ENCODE results near the gene CYP27C1. TPM values are rescaled to one million over a fixed set of nuclear protein-coding genes. Genes with fewer than 3 reads are reported as not detected.

Gene CYP27C1
- total RNA-seq, 4 donors from 2014 or later: 0.40 TPM; not detected in 3

- Histone ChIP-seq H3K27ac (no peak overlapping the region), H3K4me3 (replicated peaks in 1 of 3) (no peak overlapping the region), H3K9me3 (no peaks in the 10 kb centered on the region), H3K36me3 (no peaks in the 10 kb centered on the region), H3K4me1 (peaks cover 0 to 17% of the 10 kb centered on the region in 2 donors), H3K27me3 (no peaks in the 10 kb centered on the region)
- intact Hi-C loops (cut with DNase I): loop anchor here (10.0 kb wide), 1 partner anchor 109 kb away; no protein-coding TSS in a partner anchor
- no peak for DNase-seq
- TF ChIP-seq POLR2A (IDR thresholded peaks at IDR 0.05) (no peak), CTCF (IDR thresholded peaks at IDR 0.05) (peak in 2 of 6 experiments; percentile 6 to 31)
- 68 to 71% methylated on average over 3 to 4 of the region's 6 CpGs for WGBS, 2 donors
Observed at GRCh38 chr2:127174136-127174535, 46.0 kb downstream of the CYP27C1 start.

DNA sequence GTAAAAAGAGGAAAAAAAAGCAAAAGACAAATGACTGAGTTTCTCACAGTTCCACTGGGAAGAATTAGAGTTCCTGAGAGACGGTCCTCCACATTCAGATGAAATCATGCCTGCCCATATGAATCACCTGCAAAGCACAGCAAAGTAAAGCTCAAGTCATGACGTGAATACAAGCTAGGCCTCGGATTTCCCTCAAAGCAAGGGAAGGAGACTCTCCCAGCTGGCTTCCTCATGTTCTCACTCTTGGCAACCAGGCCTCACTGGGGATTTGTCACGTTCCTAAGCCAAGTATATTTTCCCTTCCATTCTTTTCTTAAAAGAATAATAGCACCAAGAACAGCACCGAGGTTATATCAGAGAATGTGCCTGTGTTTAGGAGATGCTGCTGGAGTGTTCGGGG is 47.0 kb downstream of the CYP27C1 start:
- Histone ChIP-seq H3K27me3 (no peaks in the 10 kb centered on the region), H3K4me1 (peaks cover 0 to 17% of the 10 kb centered on the region in 2 donors), H3K36me3 (no peaks in the 10 kb centered on the region), H3K27ac (no peak overlapping the region), H3K4me3 (replicated peaks in 1 of 3) (no peak overlapping the region), H3K9me3 (no peaks in the 10 kb centered on the region)
- no peak for DNase-seq
- intact Hi-C loops (cut with DNase I): loop anchor here (10.0 kb wide), 1 partner anchor 108 kb away; no protein-coding TSS in a partner anchor
- WGBS, 2 donors: 69 to 75% methylated on average over 6 of the region's 6 CpGs
- TF ChIP-seq CTCF (IDR thresholded peaks at IDR 0.05) (no peak), POLR2A (IDR thresholded peaks at IDR 0.05) (no peak)

GRCh38 chr2:127172306-127172705 is 47.8 kb downstream of the CYP27C1 start:
- Histone ChIP-seq H3K27ac (no peak overlapping the region), H3K27me3 (no peaks in the 10 kb centered on the region), H3K9me3 (no peaks in the 10 kb centered on the region), H3K4me1 (peaks cover 0 to 17% of the 10 kb centered on the region in 2 donors), H3K36me3 (no peaks in the 10 kb centered on the region), H3K4me3 (replicated peaks in 1 of 3) (no peak overlapping the region)
- DNase-seq: no peak
- WGBS, 2 donors: 96 to 97% methylated on average over 6 of the region's 6 CpGs
- TF ChIP-seq CTCF (IDR thresholded peaks at IDR 0.05) (no peak), POLR2A (IDR thresholded peaks at IDR 0.05) (no peak)
- intact Hi-C loops (cut with DNase I): loop anchor here (10.0 kb wide), 1 partner anchor 108 kb away; no protein-coding TSS in a partner anchor

GRCh38 chr2:127170452-127171197 is 49.5 kb downstream of the CYP27C1 start:
- H3K27ac ChIP-seq: no peak overlapping the region
- no peaks in the 10 kb centered on the region for H3K36me3 ChIP-seq
- peaks cover 0 to 11% of the 10 kb centered on the region in 2 donors for H3K4me1 ChIP-seq
- no peaks in the 10 kb centered on the region for H3K9me3 ChIP-seq
- no peak for DNase-seq
- 85 to 92% methylated on average over 10 of the region's 10 CpGs for WGBS, 2 donors
- H3K27me3 ChIP-seq: no peaks in the 10 kb centered on the region
- TF ChIP-seq CTCF (IDR thresholded peaks at IDR 0.05) (no peak), POLR2A (IDR thresholded peaks at IDR 0.05) (no peak)
- intact Hi-C loops (cut with DNase I): loop anchor here (10.0 kb wide), 1 partner anchor 106 kb away; no protein-coding TSS in a partner anchor
- H3K4me3 ChIP-seq (replicated peaks in 1 of 3): no peak overlapping the region

DNA sequence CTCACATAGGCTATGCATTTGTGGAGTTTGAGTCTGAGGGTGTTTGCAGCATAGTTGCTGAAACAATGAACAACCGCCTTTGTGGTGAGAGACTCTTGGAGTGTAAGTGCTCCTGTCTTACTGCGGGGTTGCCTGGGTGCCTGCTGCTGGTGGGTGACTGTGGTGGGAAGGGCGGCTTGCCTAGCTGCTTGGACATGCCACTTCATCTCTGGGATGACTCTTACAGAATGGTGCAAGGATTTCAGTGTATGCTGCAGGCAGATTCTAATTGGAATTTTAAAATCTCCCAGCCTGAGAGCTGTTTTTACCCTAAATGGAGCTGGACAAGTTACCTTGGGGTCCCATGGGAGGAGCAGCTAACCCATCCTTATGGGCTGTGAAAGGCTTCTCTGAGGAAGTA is 50.1 kb downstream of the CYP27C1 start:
- no peak overlapping the region for H3K4me3 ChIP-seq (replicated peaks in 1 of 3)
- H3K36me3 ChIP-seq: no peaks in the 10 kb centered on the region
- 57 to 91% methylated on average over 3 of the region's 3 CpGs for WGBS, 2 donors
- TF ChIP-seq POLR2A (IDR thresholded peaks at IDR 0.05): no peak
- no peak for TF ChIP-seq CTCF (IDR thresholded peaks at IDR 0.05)
- no peaks in the 10 kb centered on the region for H3K27me3 ChIP-seq
- no peak for DNase-seq
- no peaks in the 10 kb centered on the region for H3K9me3 ChIP-seq
- no peak overlapping the region for H3K27ac ChIP-seq
- peaks cover 0 to 10% of the 10 kb centered on the region in 2 donors for H3K4me1 ChIP-seq
- intact Hi-C loops (cut with DNase I): loop anchor here (10.0 kb wide), 1 partner anchor 105 kb away; no protein-coding TSS in a partner anchor

Measured in thyroid gland (tissue), 4 donors.